Fibroblast of mammary gland (primary cell): ENCODE measurements around the gene METTL25.
A peak's percentile ranks its signal among the peaks of the same experiment; 100 is the strongest.

ENCODE experiments used
- DNase-seq: peaks from one replicate; pipeline ENCODE4 v3.0.0-alpha.2; 2010; ENCODE audit warnings: low read depth
- H3K4me3 ChIP-seq: 2 replicates; pipeline ENCODE4 v1.5.1; 2011; ENCODE audit warnings: low read depth, mild to moderate bottlenecking, low read length, moderate library complexity; ENCODE audit not compliant: control insufficient read depth
- CTCF ChIP-seq: conservative IDR thresholded peaks from 2 replicates; pipeline ENCODE4 v1.5.1; 2011; ENCODE audit warnings: low read depth, low read length, inconsistent platforms; ENCODE audit not compliant: control insufficient read depth, insufficient read depth

The METTL25 gene

DNA sequence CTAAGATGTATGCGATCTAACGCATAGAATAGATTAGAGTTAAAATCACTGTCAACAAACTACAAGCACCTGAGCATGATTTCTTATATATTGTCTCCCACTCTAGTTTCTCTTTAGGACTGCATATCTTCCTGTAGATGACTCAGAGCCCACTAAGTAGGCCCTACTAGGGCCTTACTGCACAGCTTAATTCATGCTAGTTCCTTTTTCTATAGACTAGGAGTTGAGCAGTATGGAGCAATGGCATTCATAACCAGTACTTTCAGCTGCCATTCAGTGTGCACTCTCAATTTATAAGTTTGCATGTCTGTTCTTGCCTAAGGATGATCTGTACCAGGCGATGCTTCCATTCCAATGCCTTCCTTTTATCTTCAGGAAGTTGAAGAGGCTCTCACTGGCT is 103.5 kb downstream of the METTL25 start:
- no peak for DNase-seq
- TF ChIP-seq CTCF, result no peak
- no peak overlapping the region for H3K4me3 ChIP-seq

GRCh38 chr12:82468563-82468962 is 110.2 kb downstream of the METTL25 start:
- no peak overlapping the region for H3K4me3 ChIP-seq
- no peak for TF ChIP-seq CTCF
- no peak for DNase-seq

DNA sequence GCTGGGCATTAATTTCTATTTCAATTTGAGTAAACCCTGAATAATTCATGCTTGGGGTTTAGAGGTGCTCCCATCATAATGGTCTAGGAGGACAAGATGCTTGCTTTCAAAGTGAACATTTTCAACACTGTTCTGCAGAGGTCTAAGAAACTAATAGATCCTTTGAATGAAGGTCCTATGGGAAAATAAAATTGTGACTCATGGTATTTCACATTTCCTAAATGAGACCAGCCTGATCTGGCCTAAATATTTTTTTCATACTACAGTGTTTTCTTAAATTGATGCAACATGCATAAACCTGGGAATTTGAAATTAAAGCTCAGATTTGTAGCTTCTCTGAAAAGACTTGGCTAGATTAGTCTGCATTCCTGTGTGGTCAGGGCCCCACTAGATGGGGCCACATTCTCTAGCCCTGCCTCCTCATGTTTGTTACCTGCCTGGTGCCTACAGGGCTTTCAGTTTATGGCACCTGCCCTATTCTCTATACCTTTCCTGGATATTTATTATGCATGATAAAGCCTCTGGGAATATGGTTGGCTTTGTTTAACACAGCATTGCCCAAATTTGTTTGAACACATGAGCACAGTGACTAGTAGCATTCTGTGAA is 112.7 kb downstream of the METTL25 start:
- no peak for TF ChIP-seq CTCF
- no peak overlapping the region for H3K4me3 ChIP-seq
- DNase-seq, result peak; percentile 34

DNA sequence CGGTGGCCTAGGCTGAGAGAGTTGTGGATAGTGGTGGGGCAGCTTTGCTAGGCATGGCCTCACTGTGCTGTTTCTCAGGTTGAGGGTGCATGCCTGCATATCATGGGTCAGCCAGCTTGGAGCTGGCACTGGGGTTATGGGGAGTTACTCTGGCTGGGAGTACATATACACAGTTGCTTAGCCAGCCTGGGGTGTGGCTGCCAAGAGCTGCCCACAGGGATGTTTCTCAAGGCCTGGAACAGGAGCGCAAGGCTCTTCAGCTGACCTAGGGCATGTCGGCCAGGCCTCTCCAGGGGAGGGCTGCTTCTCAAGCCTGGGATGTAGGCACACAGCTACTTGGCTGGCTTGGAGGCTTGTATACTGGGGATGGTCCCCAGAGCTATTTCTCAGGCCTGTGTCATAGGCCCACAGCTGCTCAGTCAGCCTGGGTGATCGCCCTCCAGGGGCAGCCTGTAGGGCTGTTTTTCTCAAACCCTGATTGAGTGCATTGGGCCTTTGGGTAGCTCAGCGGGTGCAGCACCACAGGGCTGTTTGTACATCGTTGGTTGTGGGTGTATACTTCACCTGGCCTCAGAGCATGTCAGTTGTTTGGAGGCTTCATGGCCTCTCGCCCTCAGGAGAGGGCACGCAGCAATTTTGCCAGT is 114.9 kb downstream of the METTL25 start:
- no peak for TF ChIP-seq CTCF
- no peak for DNase-seq
- H3K4me3 ChIP-seq, result no peak overlapping the region

DNA sequence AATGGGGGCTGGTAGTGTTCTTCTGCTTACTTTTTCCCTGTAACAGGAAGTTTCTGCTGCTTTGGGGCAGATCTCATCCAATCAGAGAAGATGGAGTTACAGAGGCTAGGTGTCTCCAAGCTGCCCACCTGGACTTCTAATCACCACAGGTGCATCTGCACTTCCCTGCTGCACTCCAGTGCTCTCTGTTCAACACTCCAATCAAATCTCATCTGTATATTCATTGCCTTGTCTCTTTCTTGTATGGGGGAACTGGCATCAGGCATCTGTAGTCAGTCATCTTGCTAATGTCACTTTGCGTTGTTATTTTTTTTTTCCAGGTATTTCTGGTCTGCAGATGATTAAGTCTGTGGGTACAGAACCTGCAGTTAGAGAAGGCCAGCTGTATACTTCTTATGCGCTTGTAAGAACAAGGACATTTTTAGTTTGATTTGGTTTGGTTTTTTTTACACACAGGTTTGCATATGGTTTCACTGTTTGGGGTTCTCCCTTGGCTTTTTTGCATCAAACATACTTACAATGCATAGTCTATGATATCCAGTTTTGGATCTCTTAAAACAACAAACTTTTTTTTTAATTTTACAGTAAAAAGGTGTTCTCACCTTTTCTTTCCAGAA is 116.0 kb downstream of the METTL25 start:
- H3K4me3 ChIP-seq, result no peak overlapping the region
- DNase-seq, result no peak
- TF ChIP-seq CTCF, result no peak

GRCh38 chr12:82474798-82475184 is 116.5 kb downstream of the METTL25 start:
- DNase-seq, result no peak

More at GRCh38 chr12:82474798-82475184, 116.5 kb downstream of the METTL25 start:
- no peak overlapping the region for H3K4me3 ChIP-seq
- TF ChIP-seq CTCF, result no peak
